IgD-negative memory B cell (primary cell): ENCODE results near the gene FAM209B. TPM values are rescaled to one million over a fixed set of nuclear protein-coding genes. Genes with fewer than 3 reads are reported as not detected.
A peak's percentile ranks its signal among the peaks of the same experiment; 100 is the strongest.
"Not testable (repeated sequence)": the region's sequence is repeated elsewhere in the genome, so short reads cannot be mapped to it uniquely, and the experiment has no call there.

Experiments
- H3K27ac Mint-ChIP-seq, 3 donors: one replicate each; pipeline ENCODE4 v1.8.0; 2020 to 2022; ENCODE audit warnings: mild to moderate bottlenecking in 3 of 3, mixed read lengths in 3 of 3, moderate library complexity in 1 of 3
- H3K27me3 Mint-ChIP-seq: one replicate; pipeline ENCODE4 v1.8.0; 2021; ENCODE audit warnings: mixed read lengths
- H3K36me3 Mint-ChIP-seq: one replicate; pipeline ENCODE4 v1.8.0; 2020; ENCODE audit warnings: mild to moderate bottlenecking, mixed read lengths
- H3K4me1 Mint-ChIP-seq, 3 donors: one replicate each; pipeline ENCODE4 v1.8.0; 2020 to 2022; ENCODE audit warnings: mixed read lengths in 3 of 3, mild to moderate bottlenecking in 1 of 3
- H3K4me3 Mint-ChIP-seq, 4 donors: one replicate each; pipeline ENCODE4 v1.8.0; 2020 to 2022; ENCODE audit warnings: mild to moderate bottlenecking in 4 of 4, mixed read lengths in 4 of 4, moderate library complexity in 3 of 4
- H3K9me3 Mint-ChIP-seq, 3 donors: one replicate each; pipeline ENCODE4 v1.8.0; 2020 to 2021; ENCODE audit warnings: mixed read lengths in 3 of 3, mild to moderate bottlenecking in 1 of 3
- polyA plus RNA-seq: library from polyadenylated mRNA; unstranded; fragments of 300-500 nt; fragmentation: Illumina TruSeq; gene quantifications from one replicate; pipeline ENCODE4 v1.2.3, GENCODE V29; 2021

The FAM209B gene
- polyA plus RNA-seq, 1 donor from 2014 or later, result 0.38 TPM

- Mint-ChIP-seq H3K27me3 (no peaks in the 10 kb centered on the region), H3K27ac (peak overlapping the region in 1 of 3 donors; percentile 16), H3K4me3 (peak overlapping the region in 2 of 4 donors; percentile 47 to 73), H3K4me1 (peaks cover 0 to 1% (median 0%) of the 10 kb centered on the region in 3 donors), H3K36me3 (peaks cover 38% of the 10 kb centered on the region), H3K9me3 (peaks cover 2 to 20% (median 19%) of the 10 kb centered on the region in 3 donors)
Observed at GRCh38 chr20:56518721-56519398, 14.2 kb upstream of the FAM209B start.

- H3K9me3 Mint-ChIP-seq, result peaks cover 2 to 20% (median 19%) of the 10 kb centered on the region in 3 donors
- no peak overlapping the region for H3K4me3 Mint-ChIP-seq
- no peaks in the 10 kb centered on the region for H3K27me3 Mint-ChIP-seq
- H3K36me3 Mint-ChIP-seq, result peaks cover 37% of the 10 kb centered on the region
- H3K27ac Mint-ChIP-seq, result no peak overlapping the region
- peaks cover 0 to 1% (median 0%) of the 10 kb centered on the region in 3 donors for H3K4me1 Mint-ChIP-seq
Observed at GRCh38 chr20:56519551-56519950, 13.5 kb upstream of the FAM209B start.

GRCh38 chr20:56520180-56520579, 12.9 kb upstream of the FAM209B start:
- no peak overlapping the region for H3K4me3 Mint-ChIP-seq
- H3K36me3 Mint-ChIP-seq, result peaks cover 37% of the 10 kb centered on the region
- no peaks in the 10 kb centered on the region for H3K27me3 Mint-ChIP-seq
- peaks cover 2 to 20% (median 19%) of the 10 kb centered on the region in 3 donors for H3K9me3 Mint-ChIP-seq
- H3K4me1 Mint-ChIP-seq, result peaks cover 0 to 1% (median 0%) of the 10 kb centered on the region in 3 donors
- no peak overlapping the region for H3K27ac Mint-ChIP-seq

- not testable (repeated sequence) for H3K27ac Mint-ChIP-seq, H3K4me3 Mint-ChIP-seq, H3K27me3 Mint-ChIP-seq, H3K4me1 Mint-ChIP-seq
- Mint-ChIP-seq H3K36me3 (peaks cover 33% of the 10 kb centered on the region), H3K9me3 (peaks cover 2 to 20% (median 19%) of the 10 kb centered on the region in 3 donors)
Observed at GRCh38 chr20:56520746-56521354, 12.2 kb upstream of the FAM209B start.

GRCh38 chr20:56522311-56522710, 10.7 kb upstream of the FAM209B start:
- peaks cover 28% of the 10 kb centered on the region for H3K36me3 Mint-ChIP-seq
- H3K9me3 Mint-ChIP-seq, result peaks cover 2 to 20% (median 19%) of the 10 kb centered on the region in 3 donors
- no peak overlapping the region for H3K4me3 Mint-ChIP-seq

GRCh38 chr20:56524444-56524843, 8.6 kb upstream of the FAM209B start, which contains the start of gene FAM209A:
Gene FAM209A, plus strand, starts transcription at chr20:56524744. Its CDS starts 65 bp downstream, at chr20:56524809.
- not testable (repeated sequence) for H3K27me3 Mint-ChIP-seq, H3K27ac Mint-ChIP-seq, H3K4me1 Mint-ChIP-seq

More at GRCh38 chr20:56522311-56522710, 10.7 kb upstream of the FAM209B start:
- no peaks in the 10 kb centered on the region for H3K27me3 Mint-ChIP-seq
- peaks cover 0 to 1% (median 0%) of the 10 kb centered on the region in 3 donors for H3K4me1 Mint-ChIP-seq
- H3K27ac Mint-ChIP-seq, result no peak overlapping the region

GRCh38 chr20:56527521-56527920, 5.5 kb upstream of the FAM209B start:
- Mint-ChIP-seq H3K36me3 (peaks cover 8% of the 10 kb centered on the region), H3K27me3 (no peaks in the 10 kb centered on the region), H3K9me3 (peaks cover 0 to 2% (median 0%) of the 10 kb centered on the region in 3 donors), H3K27ac (no peak overlapping the region), H3K4me3 (no peak overlapping the region), H3K4me1 (peaks cover 0 to 1% (median 0%) of the 10 kb centered on the region in 3 donors)

More at GRCh38 chr20:56524444-56524843, 8.6 kb upstream of the FAM209B start, which contains the start of gene FAM209A:
- peaks cover 11% of the 10 kb centered on the region for H3K36me3 Mint-ChIP-seq
- H3K9me3 Mint-ChIP-seq, result peaks cover 2 to 14% (median 7%) of the 10 kb centered on the region in 3 donors
- peak within 1 kb of the TSS in 1 of 4 donors; percentile 41 for H3K4me3 Mint-ChIP-seq

- H3K36me3 Mint-ChIP-seq, result peaks cover 7% of the 10 kb centered on the region
- H3K9me3 Mint-ChIP-seq, result no peaks in the 10 kb centered on the region
- H3K27ac Mint-ChIP-seq, result no peak overlapping the region
Observed at GRCh38 chr20:56537997-56538396, 5.0 kb downstream of the FAM209B start.

GRCh38 chr20:56540415-56540814, 7.4 kb downstream of the FAM209B start:
- H3K9me3 Mint-ChIP-seq, result no peaks in the 10 kb centered on the region
- peaks cover 7% of the 10 kb centered on the region for H3K36me3 Mint-ChIP-seq
- no peaks in the 10 kb centered on the region for H3K4me1 Mint-ChIP-seq
- H3K27ac Mint-ChIP-seq, result no peak overlapping the region
- no peaks in the 10 kb centered on the region for H3K27me3 Mint-ChIP-seq
- H3K4me3 Mint-ChIP-seq, result no peak overlapping the region

More at GRCh38 chr20:56537997-56538396, 5.0 kb downstream of the FAM209B start:
- Mint-ChIP-seq H3K4me3 (no peak overlapping the region), H3K27me3 (no peaks in the 10 kb centered on the region), H3K4me1 (no peaks in the 10 kb centered on the region)

- H3K27ac Mint-ChIP-seq, result no peak overlapping the region
Observed at GRCh38 chr20:56542489-56543030, 9.5 kb downstream of the FAM209B start.

GRCh38 chr20:56551571-56551970, 18.5 kb downstream of the FAM209B start:
- H3K27ac Mint-ChIP-seq, result no peak overlapping the region
- H3K36me3 Mint-ChIP-seq, result no peaks in the 10 kb centered on the region
- H3K9me3 Mint-ChIP-seq, result no peaks in the 10 kb centered on the region
- no peak overlapping the region for H3K4me3 Mint-ChIP-seq
- H3K4me1 Mint-ChIP-seq, result peaks cover 6 to 8% (median 8%) of the 10 kb centered on the region in 3 donors
- H3K27me3 Mint-ChIP-seq, result no peaks in the 10 kb centered on the region

More at GRCh38 chr20:56542489-56543030, 9.5 kb downstream of the FAM209B start:
- no peaks in the 10 kb centered on the region for H3K9me3 Mint-ChIP-seq
- H3K4me1 Mint-ChIP-seq, result no peaks in the 10 kb centered on the region
- no peaks in the 10 kb centered on the region for H3K27me3 Mint-ChIP-seq
- peaks cover 2% of the 10 kb centered on the region for H3K36me3 Mint-ChIP-seq
- H3K4me3 Mint-ChIP-seq, result no peak overlapping the region

GRCh38 chr20:56552911-56553629, 20.0 kb downstream of the FAM209B start:
- Mint-ChIP-seq H3K9me3 (no peaks in the 10 kb centered on the region), H3K36me3 (no peaks in the 10 kb centered on the region), H3K4me1 (peaks cover 6 to 8% (median 8%) of the 10 kb centered on the region in 3 donors), H3K27me3 (no peaks in the 10 kb centered on the region), H3K27ac (peak overlapping the region in 1 of 3 donors; percentile 89), H3K4me3 (no peak overlapping the region)

- Mint-ChIP-seq H3K9me3 (no peaks in the 10 kb centered on the region), H3K27ac (peak overlapping the region in 2 of 3 donors; percentile 19 to 31), H3K27me3 (no peaks in the 10 kb centered on the region), H3K36me3 (no peaks in the 10 kb centered on the region), H3K4me3 (peak overlapping the region in 2 of 4 donors; percentile 23 to 84), H3K4me1 (peaks cover 6 to 8% (median 8%) of the 10 kb centered on the region in 3 donors)
Observed at GRCh38 chr20:56554869-56555268, 21.8 kb downstream of the FAM209B start.

- peaks cover 1% of the 10 kb centered on the region for H3K36me3 Mint-ChIP-seq
- no peak overlapping the region for H3K27ac Mint-ChIP-seq
Observed at GRCh38 chr20:56558968-56559367, 25.9 kb downstream of the FAM209B start.

More at GRCh38 chr20:56558968-56559367, 25.9 kb downstream of the FAM209B start:
- H3K27me3 Mint-ChIP-seq, result no peaks in the 10 kb centered on the region
- H3K4me3 Mint-ChIP-seq, result no peak overlapping the region
- H3K9me3 Mint-ChIP-seq, result no peaks in the 10 kb centered on the region
- H3K4me1 Mint-ChIP-seq, result peaks cover 6 to 8% (median 6%) of the 10 kb centered on the region in 3 donors
